Measurements from ENCODE around the gene FCHSD1. TPM values are rescaled to one million over a fixed set of nuclear protein-coding genes. Genes with fewer than 3 reads are reported as not detected.

Gene FCHSD1
- total and polyA plus RNA-seq, 4 donors: 12.2 to 23.2 (median 17.7) TPM

GRCh38 chr5:141605523-141606277 lies 45.5 kb downstream of the FCHSD1 start:
- Histone ChIP-seq H3K4me3 (no peak overlapping the region), H3K4me1 (ENCODE audit: control insufficient read depth in 5 of 5, insufficient read depth in 5 of 5, low read length in 5 of 5) (peaks cover 0 to 28% (median 7%) of the 10 kb centered on the region in 5 donors), H3K27ac (ENCODE audit: low read depth in 1 of 2, low read length in 1 of 2) (peak overlapping the region; percentile 1 to 85), H3K27me3 (ENCODE audit: control insufficient read depth in 3 of 3, insufficient read depth in 3 of 3, low read length in 2 of 3) (no peaks in the 10 kb centered on the region), H3K9ac (ENCODE audit: insufficient read depth in 1 of 2, low read length in 2 of 2) (no peak overlapping the region), H3K9me3 (ENCODE audit: control insufficient read depth in 4 of 4, insufficient read depth in 3 of 4, low read length in 3 of 4) (no peaks in the 10 kb centered on the region), H3K36me3 (ENCODE audit: control insufficient read depth in 4 of 4, insufficient read depth in 4 of 4, low read length in 4 of 4) (no peaks in the 10 kb centered on the region)
- TF ChIP-seq, protein P1, sequence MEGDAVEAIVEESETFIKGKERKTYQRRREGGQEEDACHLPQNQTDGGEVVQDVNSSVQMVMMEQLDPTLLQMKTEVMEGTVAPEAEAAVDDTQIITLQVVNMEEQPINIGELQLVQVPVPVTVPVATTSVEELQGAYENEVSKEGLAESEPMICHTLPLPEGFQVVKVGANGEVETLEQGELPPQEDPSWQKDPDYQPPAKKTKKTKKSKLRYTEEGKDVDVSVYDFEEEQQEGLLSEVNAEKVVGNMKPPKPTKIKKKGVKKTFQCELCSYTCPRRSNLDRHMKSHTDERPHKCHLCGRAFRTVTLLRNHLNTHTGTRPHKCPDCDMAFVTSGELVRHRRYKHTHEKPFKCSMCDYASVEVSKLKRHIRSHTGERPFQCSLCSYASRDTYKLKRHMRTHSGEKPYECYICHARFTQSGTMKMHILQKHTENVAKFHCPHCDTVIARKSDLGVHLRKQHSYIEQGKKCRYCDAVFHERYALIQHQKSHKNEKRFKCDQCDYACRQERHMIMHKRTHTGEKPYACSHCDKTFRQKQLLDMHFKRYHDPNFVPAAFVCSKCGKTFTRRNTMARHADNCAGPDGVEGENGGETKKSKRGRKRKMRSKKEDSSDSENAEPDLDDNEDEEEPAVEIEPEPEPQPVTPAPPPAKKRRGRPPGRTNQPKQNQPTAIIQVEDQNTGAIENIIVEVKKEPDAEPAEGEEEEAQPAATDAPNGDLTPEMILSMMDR (IDR thresholded peaks at IDR 0.05; ENCODE audit: control extremely low read depth, extremely low read depth): no peak
- WGBS, 2 donors: 20 to 35% methylated on average over 6 of the region's 6 CpGs
- DNase-seq (peak in 2 of 3 donors; percentile 42 to 65), ATAC-seq (ENCODE audit: insufficient read depth, low FRiP score) (peak; percentile 71)

DNA sequence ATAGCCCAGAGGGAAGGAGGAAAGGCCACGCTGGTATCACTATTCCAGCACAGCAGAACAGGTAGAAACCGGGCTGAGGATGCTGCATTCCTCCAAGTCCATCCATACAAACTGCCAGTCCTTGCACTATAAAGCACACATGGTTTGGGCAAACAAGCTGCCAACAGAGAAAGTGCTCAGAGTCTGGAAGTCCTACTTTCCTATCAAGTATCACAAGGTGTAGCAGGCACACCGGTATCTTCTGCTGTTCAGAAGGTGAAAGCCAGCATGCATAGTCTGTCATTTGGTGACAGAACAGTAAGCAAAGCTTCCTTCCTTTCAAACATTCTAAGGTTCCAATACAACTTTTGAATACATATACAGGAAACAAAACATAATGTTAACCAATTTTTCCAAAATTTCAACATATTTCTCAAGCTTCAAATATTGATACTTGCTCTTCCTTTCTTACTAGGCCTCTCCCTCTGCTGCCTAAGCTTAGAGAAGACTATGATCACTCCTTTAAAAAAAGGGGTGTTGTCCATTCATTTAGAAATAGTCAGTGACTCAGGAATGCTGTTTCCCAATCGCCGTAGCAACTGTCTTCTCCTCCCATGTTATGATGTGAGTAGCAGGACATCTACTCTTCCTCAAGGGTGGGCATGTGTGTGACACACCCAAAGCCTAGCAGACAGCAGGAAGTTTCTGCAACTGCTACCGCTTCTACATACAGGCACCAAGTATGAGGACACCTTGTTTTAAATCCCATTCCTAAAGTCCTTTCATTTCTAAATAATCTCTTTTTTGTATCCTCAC lies 47.1 kb downstream of the FCHSD1 start:
- H3K27me3 ChIP-seq (ENCODE audit: control insufficient read depth in 3 of 3, insufficient read depth in 3 of 3, low read length in 2 of 3): no peaks in the 10 kb centered on the region
- DNase-seq (peak; percentile 22 to 58 (median 49)), ATAC-seq (ENCODE audit: insufficient read depth, low FRiP score) (peak; percentile 78)
- peak overlapping the region; percentile 59 to 91 for H3K27ac ChIP-seq (ENCODE audit: low read depth in 1 of 2, low read length in 1 of 2)
- H3K36me3 ChIP-seq (ENCODE audit: control insufficient read depth in 4 of 4, insufficient read depth in 4 of 4, low read length in 4 of 4): no peaks in the 10 kb centered on the region
- peak overlapping the region in 1 of 2 donors; percentile 19 for H3K9ac ChIP-seq (ENCODE audit: insufficient read depth in 1 of 2, low read length in 2 of 2)
- no peaks in the 10 kb centered on the region for H3K9me3 ChIP-seq (ENCODE audit: control insufficient read depth in 4 of 4, insufficient read depth in 3 of 4, low read length in 3 of 4)
- WGBS, 2 donors: 32 to 45% methylated on average over 6 of the region's 6 CpGs
- no peak overlapping the region for H3K4me3 ChIP-seq
- peaks cover 0 to 44% (median 7%) of the 10 kb centered on the region in 5 donors for H3K4me1 ChIP-seq (ENCODE audit: control insufficient read depth in 5 of 5, insufficient read depth in 5 of 5, low read length in 5 of 5)
- TF ChIP-seq, protein P1 (IDR thresholded peaks at IDR 0.05; ENCODE audit: control extremely low read depth, extremely low read depth): no peak

DNA sequence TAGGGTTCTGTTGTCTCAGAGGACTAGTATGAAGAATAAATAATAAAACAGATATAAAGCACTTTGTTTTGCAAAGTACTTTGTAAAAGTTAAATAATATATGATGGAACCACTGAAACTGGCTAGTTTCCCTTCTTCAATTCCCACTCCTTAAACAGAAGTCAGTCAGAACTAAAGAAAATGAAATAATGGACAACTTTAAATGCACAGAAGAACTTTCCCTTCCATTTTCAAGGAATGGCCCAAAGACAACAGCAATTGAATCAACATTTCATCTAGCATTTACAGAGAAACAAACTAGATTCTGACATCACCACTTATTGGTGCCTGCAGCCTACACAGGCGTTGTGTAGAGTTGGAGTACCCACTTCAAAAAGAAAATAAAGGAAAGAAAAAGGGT lies 48.6 kb downstream of the FCHSD1 start:
- Histone ChIP-seq H3K36me3 (ENCODE audit: control insufficient read depth in 4 of 4, insufficient read depth in 4 of 4, low read length in 4 of 4) (no peaks in the 10 kb centered on the region), H3K9ac (ENCODE audit: insufficient read depth in 1 of 2, low read length in 2 of 2) (no peak overlapping the region), H3K9me3 (ENCODE audit: control insufficient read depth in 4 of 4, insufficient read depth in 3 of 4, low read length in 3 of 4) (no peaks in the 10 kb centered on the region), H3K27me3 (ENCODE audit: control insufficient read depth in 3 of 3, insufficient read depth in 3 of 3, low read length in 2 of 3) (no peaks in the 10 kb centered on the region), H3K27ac (ENCODE audit: low read depth in 1 of 2, low read length in 1 of 2) (peak overlapping the region in 1 of 2 donors; percentile 2), H3K4me1 (ENCODE audit: control insufficient read depth in 5 of 5, insufficient read depth in 5 of 5, low read length in 5 of 5) (peaks cover 0 to 39% (median 7%) of the 10 kb centered on the region in 5 donors), H3K4me3 (no peak overlapping the region)
- TF ChIP-seq, protein P1 (IDR thresholded peaks at IDR 0.05; ENCODE audit: control extremely low read depth, extremely low read depth): no peak
- DNase-seq (no peak), ATAC-seq (ENCODE audit: insufficient read depth, low FRiP score) (no peak)
- 62 to 87% methylated on average over 1 of the region's 1 CpG for WGBS, 2 donors

Data from lung (tissue), 12 donors.